Glutamatergic neuron (in vitro differentiated cells): Measurements from ENCODE around the gene ACSF3. TPM values are rescaled to one million over a fixed set of nuclear protein-coding genes. Genes with fewer than 3 reads are reported as not detected.
"Not testable (repeated sequence)": the region's sequence is repeated elsewhere in the genome, so short reads cannot be mapped to it uniquely, and the experiment has no call there.

Source experiments
- DNase-seq: peaks from one replicate; pipeline ENCODE4 v3.0.0; 2022
- H3K27ac Mint-ChIP-seq: one replicate; pipeline ENCODE4 v1.8.0; 2020; ENCODE audit warnings: mild to moderate bottlenecking, mixed read lengths, inconsistent platforms; ENCODE audit not compliant: unreplicated experiment
- H3K27me3 Mint-ChIP-seq: one replicate; pipeline ENCODE4 v1.8.0; 2020; ENCODE audit warnings: mild to moderate bottlenecking, moderate library complexity, mixed read lengths, inconsistent platforms; ENCODE audit not compliant: unreplicated experiment
- H3K36me3 Mint-ChIP-seq: one replicate; pipeline ENCODE4 v1.8.0; 2020; ENCODE audit warnings: mild to moderate bottlenecking, mixed read lengths, inconsistent platforms; ENCODE audit not compliant: unreplicated experiment
- H3K4me1 Mint-ChIP-seq: one replicate; pipeline ENCODE4 v1.8.0; 2020; ENCODE audit warnings: mild to moderate bottlenecking, low read depth, mixed read lengths, inconsistent platforms; ENCODE audit not compliant: unreplicated experiment
- H3K4me3 Mint-ChIP-seq: one replicate; pipeline ENCODE4 v1.8.0; 2020; ENCODE audit warnings: mild to moderate bottlenecking, mixed read lengths, inconsistent platforms; ENCODE audit not compliant: unreplicated experiment
- H3K9me3 Mint-ChIP-seq: one replicate; pipeline ENCODE4 v1.8.0; 2020; ENCODE audit warnings: mild to moderate bottlenecking, moderate library complexity, mixed read lengths, inconsistent platforms; ENCODE audit not compliant: unreplicated experiment
- CTCF ChIP-seq: fragments of 200-600 bp; sonication (generic); IDR thresholded peaks from one replicate; pipeline ENCODE4 v1.5.0; 2021; ENCODE audit not compliant: partially characterized antibody, unreplicated experiment
- total RNA-seq: library from RNA; stranded (reverse); fragmentation: NEBNext Ultra II Directional; extraction: Animal tissue kit (Norgen Biotek cat#: 25700); gene quantifications from one replicate; pipeline ENCODE4 v1.2.1, GENCODE V29; 2021; ENCODE audit not compliant: unreplicated experiment

ACSF3 gene
- total RNA-seq, 1 donor from 2014 or later, result 29.3 TPM

- Mint-ChIP-seq H3K27ac (no peak overlapping the region), H3K4me3 (no peak overlapping the region), H3K4me1 (no peaks in the 10 kb centered on the region), H3K36me3 (no peaks in the 10 kb centered on the region), H3K27me3 (peaks cover 17% of the 10 kb centered on the region), H3K9me3 (peaks cover 11% of the 10 kb centered on the region)
- no peak for TF ChIP-seq CTCF
- DNase-seq, result no peak
Measured at GRCh38 chr16:89183463-89183862, 89.8 kb downstream of the ACSF3 start.

DNA sequence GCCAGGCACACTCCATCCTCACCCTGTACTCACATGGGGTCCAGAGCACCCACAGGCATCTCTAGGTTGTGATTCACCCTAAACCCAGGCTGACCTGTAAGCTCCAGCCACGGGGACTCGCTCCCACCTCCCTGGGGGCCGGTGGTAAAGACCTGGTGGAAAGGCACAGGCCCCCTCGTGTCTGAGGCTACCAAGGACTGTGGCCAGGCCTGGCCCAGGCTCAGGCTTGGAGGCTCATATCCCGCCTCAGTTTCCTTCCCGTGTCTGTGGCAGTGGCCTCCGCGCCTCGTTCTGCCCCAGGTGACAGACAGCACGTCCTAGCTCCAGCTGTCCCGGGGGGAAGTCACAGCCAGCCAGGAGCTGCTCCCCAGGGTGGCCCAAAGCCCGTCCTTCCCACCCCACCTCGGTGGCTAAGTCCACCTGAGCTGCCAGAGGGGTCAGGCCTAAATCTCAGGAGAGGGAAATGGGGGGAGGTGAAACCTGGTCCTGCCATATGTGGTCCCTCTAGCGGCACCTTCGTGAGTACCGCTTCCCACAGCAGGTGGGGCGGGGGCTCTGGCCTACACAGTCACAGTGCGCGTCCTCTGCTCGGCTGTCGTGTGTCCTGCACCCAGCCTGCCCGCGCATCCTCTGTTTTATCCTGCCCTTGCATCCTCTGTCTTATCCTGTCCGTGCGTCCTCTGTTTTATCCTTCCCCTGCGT lies 90.5 kb downstream of the ACSF3 start:
- no peak for TF ChIP-seq CTCF
- no peaks in the 10 kb centered on the region for H3K36me3 Mint-ChIP-seq
- H3K4me1 Mint-ChIP-seq, result peaks cover 1% of the 10 kb centered on the region
- H3K4me3 Mint-ChIP-seq, result no peak overlapping the region
- H3K9me3 Mint-ChIP-seq, result peaks cover 18% of the 10 kb centered on the region
- no peak for DNase-seq
- peaks cover 24% of the 10 kb centered on the region for H3K27me3 Mint-ChIP-seq
- no peak overlapping the region for H3K27ac Mint-ChIP-seq

GRCh38 chr16:89184677-89184932 lies 91.0 kb downstream of the ACSF3 start:
- no peaks in the 10 kb centered on the region for H3K36me3 Mint-ChIP-seq
- H3K4me1 Mint-ChIP-seq, result peaks cover 2% of the 10 kb centered on the region
- peaks cover 28% of the 10 kb centered on the region for H3K27me3 Mint-ChIP-seq
- H3K27ac Mint-ChIP-seq, result no peak overlapping the region
- no peak for DNase-seq
- H3K9me3 Mint-ChIP-seq, result peaks cover 23% of the 10 kb centered on the region
- no peak for TF ChIP-seq CTCF
- no peak overlapping the region for H3K4me3 Mint-ChIP-seq

- no peaks in the 10 kb centered on the region for H3K36me3 Mint-ChIP-seq
- H3K27ac Mint-ChIP-seq, result no peak overlapping the region
- DNase-seq, result no peak
- H3K9me3 Mint-ChIP-seq, result peaks cover 27% of the 10 kb centered on the region
- H3K27me3 Mint-ChIP-seq, result peaks cover 32% of the 10 kb centered on the region
- peaks cover 2% of the 10 kb centered on the region for H3K4me1 Mint-ChIP-seq
- H3K4me3 Mint-ChIP-seq, result no peak overlapping the region
- TF ChIP-seq CTCF, result no peak
Measured at GRCh38 chr16:89184933-89185794, 91.5 kb downstream of the ACSF3 start.

DNA sequence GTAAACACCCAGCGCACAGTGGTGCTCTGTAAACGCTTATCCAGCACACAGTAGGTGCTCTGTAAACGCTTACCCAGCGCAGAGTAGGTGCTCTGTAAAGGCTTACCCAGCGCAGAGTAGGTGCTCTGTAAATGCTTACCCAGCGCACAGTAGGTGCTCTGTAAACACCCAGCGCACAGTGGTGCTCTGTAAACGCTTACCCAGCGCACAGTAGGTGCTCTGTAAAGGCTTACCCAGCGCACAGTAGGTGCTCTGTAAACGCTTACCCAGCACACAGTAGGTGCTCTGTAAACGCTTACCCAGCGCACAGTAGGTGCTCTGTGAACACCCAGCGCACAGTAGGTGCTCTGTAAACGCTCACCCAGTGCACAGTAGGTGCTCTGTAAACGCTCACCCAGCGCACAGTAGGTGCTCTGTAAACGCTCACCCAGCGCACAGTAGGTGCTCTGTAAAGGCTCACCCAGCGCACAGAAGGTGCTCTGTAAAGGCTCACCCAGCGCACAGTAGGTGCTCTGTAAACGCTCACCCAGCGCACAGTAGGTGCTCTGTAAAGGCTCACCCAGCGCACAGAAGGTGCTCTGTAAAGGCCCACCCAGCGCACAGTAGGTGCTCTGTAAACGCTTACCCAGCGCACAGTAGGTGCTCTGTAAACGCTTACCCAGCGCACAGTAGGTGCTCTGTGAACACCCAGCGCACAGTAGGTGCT lies 92.4 kb downstream of the ACSF3 start:
- DNase-seq, H3K4me3 Mint-ChIP-seq, H3K4me1 Mint-ChIP-seq, H3K36me3 Mint-ChIP-seq, H3K27ac Mint-ChIP-seq: not testable (repeated sequence)
- Mint-ChIP-seq H3K27me3 (peaks cover 35% of the 10 kb centered on the region), H3K9me3 (peaks cover 28% of the 10 kb centered on the region)

- not testable (repeated sequence) for H3K27ac Mint-ChIP-seq, H3K4me1 Mint-ChIP-seq, H3K4me3 Mint-ChIP-seq, DNase-seq, H3K36me3 Mint-ChIP-seq
- Mint-ChIP-seq H3K27me3 (peaks cover 35% of the 10 kb centered on the region), H3K9me3 (peaks cover 29% of the 10 kb centered on the region)
Measured at GRCh38 chr16:89186593-89187031, 93.0 kb downstream of the ACSF3 start.
